DMS114 treated with DMSO at 0.1 percent for 48 hours (cell line): ENCODE data around the gene SIGLEC12.

ENCODE experiments used
- DNase-seq: peaks from one replicate; lab custom pipeline; 2025; ENCODE audit not compliant: unreplicated experiment; lab: John Stamatoyannopoulos, UW

Gene SIGLEC12

GRCh38 chr19:51501594-51502263, at the start of gene SIGLEC12:
SIGLEC12 (minus strand) TSS chr19:51501800; CDS start chr19:51501733, 67 bp downstream.
- no peak for DNase-seq

GRCh38 chr19:51550848-51551672, 49.5 kb upstream of the SIGLEC12 start:
- no peak for DNase-seq

GRCh38 chr19:51549533-51550324, 48.1 kb upstream of the SIGLEC12 start:
- DNase-seq: no peak

- no peak for DNase-seq
These were observed 47.3 kb upstream of the SIGLEC12 start for GRCh38 chr19:51548891-51549305.

GRCh38 chr19:51548213-51548651, 46.6 kb upstream of the SIGLEC12 start:
- no peak for DNase-seq

- no peak for DNase-seq
These were observed 46.0 kb upstream of the SIGLEC12 start for GRCh38 chr19:51547397-51548212.

GRCh38 chr19:51546650-51547396, 45.2 kb upstream of the SIGLEC12 start:
- no peak for DNase-seq

GRCh38 chr19:51546107-51546649, 44.6 kb upstream of the SIGLEC12 start:
- no peak for DNase-seq

- no peak for DNase-seq
These were observed 42.4 kb upstream of the SIGLEC12 start for GRCh38 chr19:51544038-51544437.

- no peak for DNase-seq
These were observed 41.1 kb upstream of the SIGLEC12 start for GRCh38 chr19:51542699-51543098.

- no peak for DNase-seq
These were observed 40.1 kb upstream of the SIGLEC12 start for GRCh38 chr19:51541458-51542357.

- DNase-seq: no peak
These were observed 38.3 kb upstream of the SIGLEC12 start for GRCh38 chr19:51539821-51540366.

GRCh38 chr19:51535535-51535934, 33.9 kb upstream of the SIGLEC12 start:
- no peak for DNase-seq

- no peak for DNase-seq
These were observed 30.0 kb upstream of the SIGLEC12 start, which contains the start of gene SIGLEC6 for GRCh38 chr19:51531349-51532315. SIGLEC6 (minus strand) TSS chr19:51531670; CDS start chr19:51531648, 22 bp downstream.

GRCh38 chr19:51530616-51531015, 29.0 kb upstream of the SIGLEC12 start:
- no peak for DNase-seq

GRCh38 chr19:51529301-51529700, 27.7 kb upstream of the SIGLEC12 start:
- DNase-seq: no peak

GRCh38 chr19:51525651-51526050, 24.1 kb upstream of the SIGLEC12 start:
- no peak for DNase-seq
